Subcutaneous adipose tissue (tissue), 4 donors: ENCODE data around the gene GIMAP4. TPM values are rescaled to one million over a fixed set of nuclear protein-coding genes. Genes with fewer than 3 reads are reported as not detected.

Experiments
- CTCF ChIP-seq: fragments of 450-650 bp; IDR thresholded peaks from one replicate; pipeline ENCODE4 v1.5.1; 2016; ENCODE audit warnings: low read depth, mild to moderate bottlenecking, control low read depth, antibody characterized with exemption, moderate library complexity
- total RNA-seq, 4 donors: library from RNA; depleted of rRNA; stranded (reverse); fragments of >200 nt; gene quantifications; one replicate each; pipeline ENCODE4 v1.1.0, GENCODE V29; 2016

GIMAP4 gene
- total RNA-seq, 4 donors from 2014 or later: 43.9 to 69.1 (median 54.8) TPM

- TF ChIP-seq CTCF: no peak
Measured at GRCh38 chr7:150556521-150557138, 10.6 kb upstream of the GIMAP4 start.

GRCh38 chr7:150560486-150560885 lies 6.7 kb upstream of the GIMAP4 start:
- no peak for TF ChIP-seq CTCF

- no peak for TF ChIP-seq CTCF
Measured at GRCh38 chr7:150562919-150563318, 4.3 kb upstream of the GIMAP4 start.

- no peak for TF ChIP-seq CTCF
Measured at GRCh38 chr7:150564006-150564405, 3.2 kb upstream of the GIMAP4 start.

- no peak for TF ChIP-seq CTCF
Measured at GRCh38 chr7:150564566-150564965, 2.6 kb upstream of the GIMAP4 start.

- no peak for TF ChIP-seq CTCF
Measured at GRCh38 chr7:150565239-150565638, 2.0 kb upstream of the GIMAP4 start.

- TF ChIP-seq CTCF: no peak
Measured at GRCh38 chr7:150566123-150566522, 1.1 kb upstream of the GIMAP4 start.
